DMS53 treated with DMSO at 0.1 percent for 48 hours (cell line): ENCODE results near the gene POM121.
A peak's percentile ranks its signal among the peaks of the same experiment; 100 is the strongest.
"Not testable (repeated sequence)": the region's sequence is repeated elsewhere in the genome, so short reads cannot be mapped to it uniquely, and the experiment has no call there.

Experiments used
- DNase-seq: peaks from one replicate; lab custom pipeline; 2025; ENCODE audit not compliant: unreplicated experiment; lab: John Stamatoyannopoulos, UW

POM121 gene

GRCh38 chr7:72924733-72925545 lies at the start of gene POM121:
TSS of gene POM121 (plus strand) at chr7:72925095. CDS start at chr7:72925122, 27 bp downstream.
- peak; percentile 82 for DNase-seq

- peak; percentile 78 for DNase-seq
These were observed 45.7 kb upstream of the POM121 start for GRCh38 chr7:72879079-72879736.

GRCh38 chr7:72879737-72880215 lies 45.1 kb upstream of the POM121 start:
- DNase-seq, result peak; percentile 40

- not testable (repeated sequence) for DNase-seq
These were observed 33.1 kb upstream of the POM121 start for GRCh38 chr7:72891750-72892149.

GRCh38 chr7:72904740-72905139 lies 20.2 kb upstream of the POM121 start:
- DNase-seq, result not testable (repeated sequence)

- DNase-seq, result not testable (repeated sequence)
These were observed 16.5 kb upstream of the POM121 start for GRCh38 chr7:72908422-72908821.

- not testable (repeated sequence) for DNase-seq
These were observed 13.5 kb upstream of the POM121 start for GRCh38 chr7:72911395-72911794.

GRCh38 chr7:72913750-72914149 lies 11.1 kb upstream of the POM121 start:
- not testable (repeated sequence) for DNase-seq

- DNase-seq, result peak; percentile 16
These were observed 10.0 kb upstream of the POM121 start for GRCh38 chr7:72914756-72915525.

GRCh38 chr7:72919256-72919775 lies 5.6 kb upstream of the POM121 start:
- DNase-seq, result no peak

GRCh38 chr7:72924386-72924732 lies 536 bp upstream of the POM121 start:
- DNase-seq, result no peak

- DNase-seq, result no peak
These were observed 738 bp downstream of the POM121 start for GRCh38 chr7:72925546-72926120.

GRCh38 chr7:72927791-72928190 lies 2.9 kb downstream of the POM121 start:
- not testable (repeated sequence) for DNase-seq

GRCh38 chr7:72928216-72928615 lies 3.3 kb downstream of the POM121 start:
- DNase-seq, result not testable (repeated sequence)

GRCh38 chr7:72942022-72942705 lies 17.3 kb downstream of the POM121 start:
- DNase-seq, result not testable (repeated sequence)

GRCh38 chr7:72942956-72943355 lies 18.1 kb downstream of the POM121 start:
- DNase-seq, result not testable (repeated sequence)

- DNase-seq, result not testable (repeated sequence)
These were observed 20.0 kb downstream of the POM121 start for GRCh38 chr7:72944937-72945336.

- not testable (repeated sequence) for DNase-seq
These were observed 20.7 kb downstream of the POM121 start for GRCh38 chr7:72945597-72945996.

- DNase-seq, result peak; percentile 12
These were observed 21.3 kb downstream of the POM121 start for GRCh38 chr7:72946130-72946745.

- DNase-seq, result not testable (repeated sequence)
These were observed 23.8 kb downstream of the POM121 start for GRCh38 chr7:72948714-72949113.
